Upper lobe of right lung (tissue), 1 donor: ENCODE measurements around the gene POLR1F. TPM values are rescaled to one million over a fixed set of nuclear protein-coding genes. Genes with fewer than 3 reads are reported as not detected.

Experiments
- ATAC-seq: fragments of 200-7000 bp; cut with Tn5 transposase; one replicate; pipeline ENCODE4 v1.9.1; 2020; ENCODE audit warnings: mild to moderate bottlenecking, moderate library complexity
- DNase-seq: peaks from one replicate; pipeline ENCODE4 v3.0.0-alpha.2; 2020
- H3K27ac ChIP-seq: fragments of 200-600 bp; one replicate; pipeline ENCODE4 v1.8.0; 2022
- H3K27me3 ChIP-seq: fragments of 200-600 bp; one replicate; pipeline ENCODE4 v1.8.0; 2022; ENCODE audit warnings: mild to moderate bottlenecking
- H3K36me3 ChIP-seq: fragments of 200-600 bp; one replicate; pipeline ENCODE4 v1.8.0; 2022
- H3K4me1 ChIP-seq: fragments of 200-600 bp; one replicate; pipeline ENCODE4 v1.8.0; 2022
- H3K4me3 ChIP-seq: fragments of 200-600 bp; one replicate; pipeline ENCODE4 v1.8.0; 2022; ENCODE audit warnings: mild to moderate bottlenecking
- H3K9me3 ChIP-seq: fragments of 200-600 bp; one replicate; pipeline ENCODE4 v1.8.0; 2022
- intact Hi-C: fragments of 100-400 bp; cut with DNase I; formaldehyde crosslinking; loops from one replicate; pipeline ENCODE4 v1.11.0; 2022
- total RNA-seq: library from RNA; stranded (reverse); fragmentation: NEBNext Ultra II Directional; extraction: Animal tissue kit (Norgen Biotek cat#: 25700); gene quantifications from one replicate; pipeline ENCODE4 v1.2.1, GENCODE V29; 2021
- TF ChIP-seq, protein P1 (sequence below): fragments of 200-600 bp; IDR thresholded peaks from one replicate; pipeline ENCODE4 v1.8.0; 2022; ENCODE audit warnings: antibody characterized with exemption
- donor health status: DM: no; HTN: yes; CAD: no; lungs with severe emphysema.

Gene POLR1F
- total RNA-seq, 1 donor from 2014 or later: 11.5 TPM

GRCh38 chr7:19744075-19744474 lies 35.2 kb upstream of the POLR1F start:
- ATAC-seq (no peak), DNase-seq (no peak)
- TF ChIP-seq, protein P1, sequence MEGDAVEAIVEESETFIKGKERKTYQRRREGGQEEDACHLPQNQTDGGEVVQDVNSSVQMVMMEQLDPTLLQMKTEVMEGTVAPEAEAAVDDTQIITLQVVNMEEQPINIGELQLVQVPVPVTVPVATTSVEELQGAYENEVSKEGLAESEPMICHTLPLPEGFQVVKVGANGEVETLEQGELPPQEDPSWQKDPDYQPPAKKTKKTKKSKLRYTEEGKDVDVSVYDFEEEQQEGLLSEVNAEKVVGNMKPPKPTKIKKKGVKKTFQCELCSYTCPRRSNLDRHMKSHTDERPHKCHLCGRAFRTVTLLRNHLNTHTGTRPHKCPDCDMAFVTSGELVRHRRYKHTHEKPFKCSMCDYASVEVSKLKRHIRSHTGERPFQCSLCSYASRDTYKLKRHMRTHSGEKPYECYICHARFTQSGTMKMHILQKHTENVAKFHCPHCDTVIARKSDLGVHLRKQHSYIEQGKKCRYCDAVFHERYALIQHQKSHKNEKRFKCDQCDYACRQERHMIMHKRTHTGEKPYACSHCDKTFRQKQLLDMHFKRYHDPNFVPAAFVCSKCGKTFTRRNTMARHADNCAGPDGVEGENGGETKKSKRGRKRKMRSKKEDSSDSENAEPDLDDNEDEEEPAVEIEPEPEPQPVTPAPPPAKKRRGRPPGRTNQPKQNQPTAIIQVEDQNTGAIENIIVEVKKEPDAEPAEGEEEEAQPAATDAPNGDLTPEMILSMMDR: no peak
- no peaks in the 10 kb centered on the region for H3K27me3 ChIP-seq
- H3K4me1 ChIP-seq: no peaks in the 10 kb centered on the region
- no peaks in the 10 kb centered on the region for H3K9me3 ChIP-seq
- intact Hi-C loops: no loop called here
- H3K4me3 ChIP-seq: no peak overlapping the region
- no peak overlapping the region for H3K27ac ChIP-seq
- H3K36me3 ChIP-seq: no peaks in the 10 kb centered on the region

DNA sequence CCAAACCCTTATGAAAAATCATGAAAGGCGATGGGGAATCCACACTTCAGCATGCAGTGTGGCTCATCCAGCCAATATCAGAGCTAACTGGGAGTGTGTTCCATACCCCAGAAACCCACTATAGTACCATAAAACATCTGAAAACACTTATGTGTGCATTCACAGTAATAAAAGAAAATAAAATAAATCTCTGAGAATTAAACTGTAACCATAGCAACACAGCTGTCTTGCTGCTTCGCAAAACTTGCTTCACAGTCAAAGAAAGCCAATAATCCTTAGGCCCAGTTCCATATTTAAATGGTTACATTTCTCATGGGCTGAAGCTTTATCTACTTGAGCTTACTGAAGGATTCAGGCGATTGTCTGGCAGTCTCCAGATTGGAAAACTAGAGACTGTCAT lies 19.9 kb upstream of the POLR1F start:
- no peaks in the 10 kb centered on the region for H3K36me3 ChIP-seq
- H3K4me1 ChIP-seq: no peaks in the 10 kb centered on the region
- H3K27ac ChIP-seq: no peak overlapping the region
- no peaks in the 10 kb centered on the region for H3K27me3 ChIP-seq
- H3K9me3 ChIP-seq: no peaks in the 10 kb centered on the region
- TF ChIP-seq, protein P1: no peak
- ATAC-seq: no peak
- H3K4me3 ChIP-seq: no peak overlapping the region
- intact Hi-C loops: no loop called here
- DNase-seq: no peak

GRCh38 chr7:19725770-19726169 lies 16.9 kb upstream of the POLR1F start:
- TF ChIP-seq, protein P1: no peak
- intact Hi-C loops: no loop called here
- H3K27me3 ChIP-seq: peaks cover 3% of the 10 kb centered on the region
- no peak for ATAC-seq
- H3K4me1 ChIP-seq: no peaks in the 10 kb centered on the region
- H3K27ac ChIP-seq: no peak overlapping the region
- DNase-seq: no peak
- H3K9me3 ChIP-seq: no peaks in the 10 kb centered on the region
- no peaks in the 10 kb centered on the region for H3K36me3 ChIP-seq
- H3K4me3 ChIP-seq: no peak overlapping the region

GRCh38 chr7:19715499-19715898 lies 6.7 kb upstream of the POLR1F start:
- intact Hi-C loops: no loop called here
- Histone ChIP-seq H3K4me3 (no peak overlapping the region), H3K9me3 (no peaks in the 10 kb centered on the region), H3K27ac (no peak overlapping the region), H3K27me3 (no peaks in the 10 kb centered on the region), H3K4me1 (no peaks in the 10 kb centered on the region), H3K36me3 (no peaks in the 10 kb centered on the region)
- TF ChIP-seq, protein P1: no peak
- no peak for ATAC-seq
- no peak for DNase-seq

- Histone ChIP-seq H3K27me3 (no peaks in the 10 kb centered on the region), H3K9me3 (no peaks in the 10 kb centered on the region), H3K4me1 (peaks cover 6% of the 10 kb centered on the region), H3K36me3 (no peaks in the 10 kb centered on the region), H3K4me3 (no peak overlapping the region), H3K27ac (no peak overlapping the region)
- DNase-seq (no peak), ATAC-seq (no peak)
- TF ChIP-seq, protein P1: peak; percentile 56
- intact Hi-C loops: no loop called here
These were observed 4.8 kb upstream of the POLR1F start for GRCh38 chr7:19713676-19714075.

DNA sequence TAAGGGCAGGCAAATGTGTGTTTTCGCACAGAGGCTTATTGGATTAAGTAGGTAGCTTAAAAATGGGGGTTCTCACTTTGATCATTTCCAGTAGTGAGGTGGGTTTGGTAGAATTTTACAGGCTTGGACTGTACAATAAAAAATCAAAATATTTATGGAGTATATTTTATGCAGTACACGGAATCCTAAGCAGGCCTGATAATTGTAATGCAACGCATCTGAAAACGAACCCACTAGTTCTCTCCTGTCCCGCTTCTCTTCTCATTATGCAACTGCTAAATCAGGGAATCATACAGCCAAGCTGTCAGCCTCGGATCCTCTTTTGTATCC lies 377 bp upstream of the POLR1F start:
- Histone ChIP-seq H3K9me3 (no peaks in the 10 kb centered on the region), H3K27ac (peak overlapping the region; percentile 63), H3K27me3 (no peaks in the 10 kb centered on the region), H3K4me1 (peaks cover 16% of the 10 kb centered on the region), H3K4me3 (peak overlapping the region; percentile 94), H3K36me3 (no peaks in the 10 kb centered on the region)
- DNase-seq (no peak), ATAC-seq (no peak)
- TF ChIP-seq, protein P1: peak; percentile 1
- intact Hi-C loops: no loop called here
